GM21367 (cell line): ENCODE data around the gene RNF145.

Source experiments
- ATAC-seq: cut with Tn5 transposase; IDR thresholded peaks from one replicate; pipeline ENCODE4 v1.9.1; 2021; ENCODE audit not compliant: unreplicated experiment

The RNF145 gene

DNA sequence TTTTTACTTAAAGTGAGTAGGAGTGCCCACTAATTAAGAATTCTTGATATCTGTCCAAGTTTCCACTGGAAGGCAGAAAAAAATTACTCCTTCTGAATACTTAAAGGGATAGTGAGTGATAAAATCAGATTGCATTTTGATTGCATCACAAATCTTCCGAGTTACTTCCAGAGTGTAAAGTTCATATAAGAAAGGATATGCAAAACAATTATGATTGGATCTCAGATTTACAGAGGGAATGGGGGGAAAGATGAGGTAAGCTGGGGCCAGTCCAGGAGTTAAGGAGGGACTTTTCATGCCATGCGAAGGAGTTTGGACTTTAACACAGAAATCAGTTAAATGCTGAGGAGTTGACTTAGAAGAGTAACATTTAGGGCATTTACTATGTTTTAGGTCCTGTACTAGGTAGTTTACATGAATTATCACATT lies 9.3 kb upstream of the RNF145 start:
- no peak for ATAC-seq

DNA sequence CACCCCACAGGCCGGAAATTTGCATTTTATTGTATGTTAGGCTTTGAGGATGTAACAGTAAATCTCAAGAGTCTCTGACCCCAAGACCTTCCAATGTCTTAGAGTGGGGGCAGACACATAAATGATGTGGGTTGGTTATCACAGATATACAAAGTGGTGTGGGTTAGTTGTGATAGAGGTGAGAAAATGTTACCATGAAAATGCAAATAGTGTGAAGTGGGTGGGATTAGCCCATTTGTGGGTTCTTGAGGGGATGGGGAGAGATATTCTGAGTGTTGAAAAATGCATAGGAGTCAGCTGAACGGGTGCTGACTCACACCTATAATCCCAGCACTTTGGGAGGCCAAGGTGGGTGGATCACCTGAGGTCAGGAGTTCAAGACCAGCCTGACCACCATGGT lies 7.9 kb upstream of the RNF145 start:
- no peak for ATAC-seq

DNA sequence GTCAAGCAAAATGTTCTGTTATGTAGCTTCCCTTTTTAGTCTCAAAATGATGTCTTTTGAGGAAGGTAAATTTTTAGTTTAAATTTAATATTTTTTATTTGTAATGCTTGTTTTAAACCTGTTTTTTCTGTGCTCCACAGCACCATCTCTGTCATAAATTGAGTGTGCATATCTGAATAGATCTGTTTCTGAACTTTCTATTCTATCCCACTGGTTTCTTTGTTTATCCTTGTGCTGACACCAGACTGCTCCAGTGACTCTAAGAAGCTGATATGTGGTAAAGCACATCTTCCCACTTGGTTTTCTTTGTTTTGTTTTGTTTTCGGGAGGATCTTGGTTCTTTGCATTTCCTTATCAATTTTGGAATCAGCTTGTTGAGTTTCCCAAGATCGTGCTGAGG lies 7.1 kb upstream of the RNF145 start:
- ATAC-seq, result no peak

DNA sequence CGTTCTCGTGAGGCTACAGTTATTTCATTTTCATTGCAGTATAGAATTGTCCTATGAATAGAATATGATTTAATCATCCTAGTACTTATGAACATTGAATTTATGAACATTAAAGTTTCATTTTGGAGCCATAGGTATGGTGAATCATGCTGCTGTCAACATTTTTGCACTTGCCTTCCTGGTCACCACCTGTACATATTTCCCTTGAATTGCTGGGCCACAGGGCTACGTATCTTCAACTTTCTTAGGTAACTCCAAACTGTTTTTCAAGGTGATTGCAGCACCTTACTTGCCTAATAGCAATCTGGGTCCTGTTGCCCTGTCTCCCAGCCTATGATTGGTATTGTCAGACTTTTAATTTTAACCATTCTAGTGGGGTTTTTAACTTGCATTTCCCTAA lies 6.5 kb upstream of the RNF145 start:
- ATAC-seq, result no peak

DNA sequence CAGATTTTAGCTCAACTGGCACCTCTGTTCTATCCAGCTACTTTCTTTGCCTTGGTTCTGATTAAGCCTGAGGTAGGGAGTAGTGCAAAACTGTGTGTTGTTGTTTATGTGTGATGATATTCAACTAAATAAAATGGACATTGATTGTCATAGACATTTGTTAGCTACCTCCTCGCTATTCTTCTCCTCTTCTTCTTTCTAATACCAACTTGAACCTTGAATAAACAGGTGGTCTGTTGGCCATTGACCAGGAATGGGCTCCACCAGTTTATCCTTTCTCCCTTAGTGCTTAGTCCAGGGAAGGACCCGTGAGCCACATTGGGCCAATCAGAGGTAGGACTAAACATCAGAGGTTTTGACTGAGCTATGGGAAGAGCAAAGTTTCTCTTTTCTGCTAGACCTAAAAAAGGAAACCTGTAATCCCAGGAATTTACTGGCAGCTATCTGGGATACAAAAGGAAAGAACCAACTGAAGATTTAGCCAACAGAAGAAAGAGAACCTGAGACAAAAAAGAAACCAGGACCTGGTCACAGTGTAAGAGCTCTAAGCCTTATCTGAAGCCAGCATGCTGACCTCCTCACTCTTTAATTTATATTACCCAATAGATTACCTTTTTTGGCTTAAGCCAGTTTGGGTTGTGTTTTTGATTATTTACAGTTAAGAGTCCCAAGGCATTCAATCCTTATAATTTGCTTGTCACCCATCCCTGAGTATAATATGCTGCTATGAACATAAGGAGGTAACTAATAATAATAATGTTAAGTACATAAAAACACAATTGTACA lies 5.3 kb upstream of the RNF145 start:
- no peak for ATAC-seq

DNA sequence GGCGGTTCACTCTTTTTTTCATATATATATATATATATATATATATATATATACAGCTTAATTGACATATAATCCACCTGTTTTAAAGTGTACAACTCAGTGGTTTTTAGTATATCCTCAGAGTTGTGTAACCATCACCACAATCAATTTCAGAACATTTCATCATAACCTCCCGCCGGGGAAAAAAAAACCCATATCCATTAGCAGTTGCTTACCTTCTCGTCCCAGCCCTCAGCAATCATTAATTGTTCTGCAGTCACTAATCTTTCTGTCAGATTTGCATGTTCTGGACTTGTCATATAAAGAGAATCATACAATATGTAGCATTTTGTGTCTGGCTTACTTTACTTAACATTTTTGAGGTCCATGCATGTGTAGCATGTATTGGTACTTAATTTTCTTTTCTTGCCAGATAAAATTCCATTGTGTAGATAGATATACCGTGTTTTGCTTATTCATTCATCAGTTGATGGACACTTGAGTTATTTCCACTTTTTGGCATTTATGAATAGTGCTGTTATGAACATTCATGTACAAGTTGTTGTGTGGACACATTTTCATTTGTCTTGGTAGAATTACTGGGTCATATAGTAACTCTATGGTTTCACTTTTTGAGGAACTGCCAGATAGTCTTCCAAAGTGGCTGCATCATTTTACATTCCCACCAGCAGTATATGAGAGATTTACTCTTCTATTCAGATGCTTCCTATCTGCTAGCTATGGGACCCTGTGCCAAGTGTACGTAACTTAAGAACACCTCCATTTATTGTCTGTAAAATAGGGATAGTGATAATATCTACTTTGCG lies 3.5 kb upstream of the RNF145 start:
- ATAC-seq, result no peak

DNA sequence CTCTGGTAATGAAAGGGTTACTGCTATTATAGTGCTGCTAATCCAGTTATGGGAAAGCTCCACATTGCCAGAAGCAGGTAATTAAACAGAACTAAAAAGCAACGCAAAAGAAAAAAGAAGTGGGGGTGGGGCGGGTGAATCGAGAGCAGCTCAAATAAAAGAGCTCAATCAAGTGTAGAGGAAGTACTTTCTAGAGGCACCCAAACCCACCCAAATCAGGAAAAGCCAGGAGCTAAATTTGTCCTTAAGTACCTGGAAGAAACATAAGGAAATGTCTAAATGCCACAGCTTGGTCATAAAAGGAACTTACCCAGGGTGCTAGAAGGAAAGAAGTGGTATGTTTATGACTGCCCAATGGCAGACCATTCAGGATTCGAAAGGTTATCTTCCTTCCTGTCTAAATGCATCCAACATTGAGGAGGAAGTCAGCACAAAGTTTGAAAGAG lies 2.4 kb upstream of the RNF145 start:
- no peak for ATAC-seq

DNA sequence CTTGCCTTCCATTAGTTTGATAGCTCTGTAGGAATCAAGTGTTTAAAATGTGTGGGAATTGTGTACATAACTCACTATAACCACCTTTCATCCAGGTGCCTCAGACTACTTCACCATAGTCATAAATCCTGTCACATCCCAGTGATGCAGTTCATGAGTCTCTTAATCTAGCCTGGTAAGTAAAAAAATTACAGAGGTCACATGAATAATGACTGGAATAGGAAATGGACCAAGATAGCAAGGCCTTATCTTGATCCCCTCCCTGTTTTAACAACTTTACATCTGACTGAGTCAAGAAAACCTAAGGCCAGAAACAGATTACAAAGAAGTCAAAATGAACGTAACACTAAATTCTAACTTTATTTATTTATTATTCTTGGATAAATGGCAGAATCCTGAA lies 1.5 kb upstream of the RNF145 start:
- ATAC-seq, result no peak

DNA sequence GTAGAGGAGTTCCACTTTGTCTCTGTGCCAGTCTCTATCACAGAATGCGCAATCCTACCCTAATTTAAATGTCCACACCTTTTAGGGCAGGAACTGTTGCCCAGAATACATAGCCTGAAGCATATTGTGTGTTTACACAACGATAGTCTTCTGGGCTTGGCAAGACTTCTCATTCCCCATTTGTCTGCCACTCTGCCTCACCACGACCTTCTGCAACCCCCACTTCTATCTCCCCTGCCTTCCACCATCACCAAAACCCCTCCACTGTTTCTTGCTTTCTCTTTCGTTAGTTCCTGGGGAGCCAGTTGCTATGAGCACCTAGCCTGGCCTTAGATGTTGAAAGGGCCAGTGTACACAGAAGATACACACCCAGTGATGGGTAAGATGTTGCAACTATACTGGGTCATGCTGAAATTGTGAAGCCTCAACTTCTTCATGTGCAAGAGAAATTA lies 883 bp upstream of the RNF145 start:
- no peak for ATAC-seq

DNA sequence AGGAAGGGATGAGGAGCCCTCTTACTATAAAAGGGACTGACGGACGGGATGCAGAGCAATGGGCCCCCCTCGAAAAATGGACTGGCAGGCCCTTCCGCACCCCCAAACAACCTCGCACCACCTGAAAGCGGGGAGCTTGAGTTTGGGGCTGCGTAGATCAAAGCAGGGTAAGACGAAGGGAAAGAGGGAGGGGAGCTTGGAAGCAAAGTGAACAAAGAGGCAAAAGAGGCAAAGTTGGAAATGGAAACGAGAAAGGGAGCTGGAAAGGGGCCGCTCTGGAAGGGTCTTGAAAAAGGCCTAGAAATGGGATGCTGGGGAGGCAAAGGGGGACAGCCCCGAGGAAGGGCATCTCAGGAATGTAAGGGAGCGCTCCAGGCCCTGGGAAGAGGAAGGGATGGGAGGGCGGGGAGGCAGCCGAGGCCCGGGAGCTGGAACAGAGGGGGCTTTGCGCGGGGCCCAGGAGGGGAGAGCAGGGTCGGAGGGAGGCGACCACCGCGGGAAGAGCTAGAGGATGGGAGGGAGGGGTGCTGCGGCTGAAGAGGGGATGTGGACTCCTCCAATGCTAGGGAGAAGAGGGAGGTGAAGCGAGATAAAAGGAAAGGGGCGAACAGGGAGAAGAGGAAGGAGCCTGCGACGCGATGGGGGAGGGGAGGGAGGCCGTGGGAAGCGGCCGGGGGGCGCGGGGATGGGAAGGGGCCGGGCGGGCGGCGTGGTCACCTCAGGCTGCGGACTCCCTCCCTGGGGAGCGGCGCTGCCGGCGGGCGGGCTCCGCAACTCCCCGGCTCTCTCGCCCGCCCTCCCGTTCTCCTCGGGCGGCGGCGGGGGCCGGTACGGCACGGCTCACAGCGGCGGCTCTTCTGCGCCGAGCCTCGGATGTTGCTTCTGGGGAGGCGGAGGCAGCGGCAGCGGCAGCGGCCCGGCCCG lies 577 bp downstream of the RNF145 start:
- ATAC-seq, result peak; percentile 4

DNA sequence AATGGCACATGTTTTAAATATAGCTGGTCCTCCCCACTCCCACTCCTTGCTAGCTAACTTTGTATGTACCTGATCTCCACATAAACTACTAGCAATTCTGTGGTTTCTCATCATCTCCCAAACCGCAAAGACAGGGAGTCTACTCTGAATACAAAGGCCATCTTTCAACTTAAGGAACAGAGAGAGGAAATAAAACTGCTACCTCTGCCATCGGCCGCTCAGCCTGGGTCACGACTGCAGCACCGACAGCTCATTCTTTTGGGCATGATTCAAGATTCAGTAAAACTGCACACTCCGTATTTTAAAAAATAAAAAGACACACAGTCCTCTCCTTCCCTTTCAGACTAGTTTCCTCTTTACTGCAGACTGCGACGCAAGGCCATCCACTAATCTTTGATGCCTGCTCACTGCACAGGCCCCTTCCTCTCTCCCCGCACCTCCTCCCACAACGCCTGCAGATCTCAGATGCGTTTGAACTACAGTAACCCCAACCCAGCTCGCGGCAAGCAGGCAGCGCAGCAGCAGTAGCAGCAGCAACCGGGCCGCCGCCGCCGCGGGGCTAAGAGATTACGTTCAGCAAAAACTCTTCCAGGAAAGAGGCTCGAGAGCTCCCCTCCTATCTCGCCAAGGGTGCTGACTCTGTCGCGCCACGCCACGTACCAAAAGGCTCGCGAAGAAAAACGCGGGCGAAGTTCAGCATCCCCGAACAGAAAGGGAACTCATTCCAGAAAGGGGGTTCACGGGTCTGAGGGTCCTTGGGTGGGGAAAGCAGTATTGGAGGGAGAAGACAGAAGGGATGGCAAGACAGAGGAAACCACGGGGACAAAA lies 1.5 kb downstream of the RNF145 start:
- ATAC-seq, result peak; percentile 30

DNA sequence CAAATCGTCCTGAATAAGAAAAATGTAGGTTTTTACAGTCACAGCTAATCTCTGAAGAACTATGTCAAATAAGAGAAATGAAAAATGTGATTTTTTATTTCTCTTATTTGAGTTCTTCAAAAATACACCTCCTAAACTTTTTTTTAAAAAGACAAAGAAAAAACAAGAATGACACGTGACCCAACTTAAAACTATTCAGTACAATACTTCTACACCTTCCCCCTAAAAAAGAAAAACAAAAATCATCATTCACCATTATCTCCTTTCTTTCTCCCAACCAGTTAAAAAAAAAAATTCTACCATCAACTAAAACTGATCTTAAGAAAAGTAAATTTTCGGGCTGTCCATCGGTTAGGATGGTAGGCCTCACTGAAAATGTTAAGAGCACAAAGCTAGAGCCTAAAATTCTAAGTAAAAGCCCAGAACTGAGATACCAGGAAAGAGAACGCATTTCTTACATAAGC lies 2.1 kb downstream of the RNF145 start:
- ATAC-seq, result no peak

DNA sequence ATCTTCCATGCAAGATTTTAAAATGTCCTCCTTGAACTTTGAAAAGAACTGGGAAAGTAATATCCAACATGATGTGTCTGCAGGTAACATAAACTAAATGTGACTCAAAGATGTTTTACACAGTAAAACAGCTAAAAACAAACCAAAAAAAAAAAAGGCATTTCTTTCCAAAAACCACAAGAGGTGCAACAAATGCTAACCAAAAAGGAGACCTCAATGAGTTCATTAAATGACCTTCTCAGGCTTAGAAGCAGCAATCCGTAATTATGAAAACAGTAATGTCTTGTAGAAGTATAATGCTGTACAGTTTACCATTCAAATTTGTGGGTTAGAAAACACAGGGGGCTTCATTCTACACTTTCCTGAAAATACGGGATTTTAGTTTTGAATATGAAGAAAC lies 2.5 kb downstream of the RNF145 start:
- ATAC-seq, result no peak

DNA sequence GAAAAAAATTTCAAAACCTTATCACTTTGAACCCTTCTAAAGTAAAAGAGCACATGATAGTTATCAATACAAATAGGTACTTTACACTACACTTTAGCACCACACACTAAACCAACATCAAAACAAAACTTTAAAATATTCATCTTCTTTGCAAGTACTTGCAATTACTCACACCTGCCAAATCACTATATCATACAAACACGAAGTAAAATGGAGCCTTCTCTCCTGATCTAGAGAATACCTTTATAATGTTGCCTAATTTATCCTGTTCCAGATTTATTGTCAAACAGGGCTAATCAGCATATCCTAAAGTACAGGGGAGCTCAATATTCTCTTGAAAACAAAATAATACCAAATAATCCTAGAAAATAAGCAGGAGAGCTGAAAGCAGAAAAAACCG lies 3.0 kb downstream of the RNF145 start:
- no peak for ATAC-seq

DNA sequence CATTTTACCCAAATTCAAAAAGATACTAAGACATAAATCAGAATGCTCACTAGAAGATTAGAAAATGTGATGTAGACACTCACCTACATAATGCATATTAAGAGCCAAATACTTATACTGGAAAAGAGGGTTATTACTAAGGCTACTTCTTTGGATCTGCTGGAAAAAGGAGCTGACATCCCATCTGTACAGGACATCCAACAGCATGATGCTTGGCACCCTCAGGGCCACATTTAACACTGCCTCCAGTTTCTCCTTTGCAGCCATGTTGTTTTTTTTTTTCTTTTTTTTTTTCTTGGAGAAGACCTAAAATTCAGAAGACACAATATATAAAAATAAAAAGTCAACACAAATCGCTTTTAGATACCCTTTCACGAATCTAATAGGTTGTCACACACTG lies 6.0 kb downstream of the RNF145 start:
- ATAC-seq, result no peak

DNA sequence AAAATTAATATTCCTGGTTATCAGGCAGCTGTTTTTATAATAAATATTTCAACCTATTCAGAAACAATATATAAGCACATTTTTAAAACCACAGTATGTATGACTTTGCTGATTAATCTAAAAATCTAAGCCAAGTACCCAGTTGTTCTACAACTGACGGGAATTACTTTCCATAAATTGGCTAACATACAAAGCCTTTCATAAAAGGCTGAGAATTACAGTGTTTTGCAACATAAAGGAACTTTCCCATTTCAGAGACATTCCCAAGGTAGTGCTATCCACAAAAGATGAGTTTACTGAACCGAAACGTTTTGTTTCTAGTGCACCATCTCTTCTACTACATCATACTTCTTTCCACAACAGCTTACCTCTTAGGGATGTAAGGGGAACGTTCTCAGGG lies 7.2 kb downstream of the RNF145 start:
- no peak for ATAC-seq

DNA sequence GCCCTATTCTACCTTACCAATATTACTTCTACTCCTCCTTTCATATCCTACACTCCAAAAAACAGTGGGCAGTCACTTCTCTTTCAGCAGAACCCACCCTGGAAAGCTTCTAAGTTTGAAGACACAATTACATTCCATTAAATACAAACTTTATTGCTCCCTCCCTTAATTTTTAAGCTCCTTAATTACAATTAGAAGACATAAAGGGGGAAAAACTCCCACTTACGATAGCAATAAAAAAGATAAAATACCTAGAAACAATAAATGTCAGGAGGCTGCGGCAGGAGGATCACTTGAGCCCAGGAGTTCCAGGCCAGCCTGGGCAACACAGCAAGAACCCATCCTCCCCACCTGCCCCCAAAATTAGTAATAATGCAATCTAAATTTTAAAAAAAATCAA lies 9.6 kb downstream of the RNF145 start:
- no peak for ATAC-seq

DNA sequence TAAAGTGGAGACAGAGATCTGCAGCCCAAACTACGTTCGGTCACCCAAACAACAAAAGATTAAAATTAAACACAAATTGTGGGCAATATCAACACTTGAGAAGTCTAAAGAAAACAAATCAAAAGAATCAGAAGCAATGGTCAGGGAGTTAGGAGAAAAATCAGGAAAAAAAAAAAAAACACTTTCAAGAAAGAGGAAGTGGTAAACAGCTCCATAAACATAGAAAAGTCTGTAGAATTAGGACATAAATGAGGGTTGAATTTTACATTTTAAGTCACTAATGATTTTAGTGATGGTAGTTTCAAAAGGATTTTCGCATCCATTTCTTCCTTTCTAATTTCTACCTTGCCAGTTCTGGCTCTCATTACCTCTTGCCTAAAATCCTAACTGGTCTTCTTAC lies 10.1 kb downstream of the RNF145 start:
- ATAC-seq, result no peak

DNA sequence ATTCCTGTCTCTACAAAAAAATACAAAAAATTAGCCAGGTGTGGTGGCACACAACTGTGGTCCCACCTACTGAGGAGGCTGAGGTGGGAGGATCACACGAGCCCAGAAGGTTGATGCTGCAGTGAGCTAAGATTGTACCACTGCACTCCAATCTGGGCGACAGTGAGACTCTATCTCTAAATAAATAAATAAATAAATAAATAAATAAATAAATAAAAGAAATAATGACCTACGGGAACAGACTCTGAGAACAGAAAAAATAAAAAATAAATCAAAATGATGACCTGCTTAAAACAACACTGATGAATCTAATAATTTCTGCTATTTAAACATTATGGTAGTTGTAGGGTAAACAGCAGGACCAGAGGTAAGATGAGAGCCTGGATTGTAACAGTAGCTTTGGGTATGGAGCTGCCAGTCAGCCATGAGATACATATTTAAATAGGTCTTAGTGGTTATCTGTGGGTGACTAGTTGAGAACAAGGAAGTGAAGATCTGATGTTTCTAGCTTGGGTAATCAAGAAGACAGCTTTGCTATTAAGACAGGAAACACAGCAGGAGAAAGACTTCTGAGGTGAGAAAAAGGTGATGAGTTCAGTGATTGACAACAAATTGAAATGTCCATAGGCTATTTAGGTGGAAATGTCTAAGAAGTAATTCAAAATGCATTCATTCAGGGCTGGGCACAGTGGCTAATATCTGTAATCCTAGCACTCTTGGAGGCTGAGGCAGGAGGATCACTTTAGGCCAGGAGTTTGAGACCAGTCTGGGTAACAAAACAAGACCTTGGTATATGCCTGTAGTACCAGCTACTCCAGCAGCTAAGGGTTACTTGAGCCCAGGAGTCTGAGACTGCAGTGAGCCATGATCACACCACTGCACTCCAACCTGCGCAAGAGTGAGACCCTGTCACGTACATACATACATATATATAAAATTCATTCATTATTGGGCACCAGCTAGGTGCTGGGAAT lies 11.0 kb downstream of the RNF145 start:
- peak; percentile 95 for ATAC-seq
